ENCODE measurements around the gene ZNF391.

ZNF391 gene

GRCh38 chr6:27368202-27368601, 20.4 kb upstream of the ZNF391 start:
- TF ChIP-seq POLR2AphosphoS5 (IDR thresholded peaks at IDR 0.05; ENCODE audit: low read depth) (no peak), SPI1 (IDR thresholded peaks at IDR 0.05; ENCODE audit: borderline replicate concordance, low read depth) (no peak), REST (IDR thresholded peaks at IDR 0.05; ENCODE audit: insufficient replicate concordance, low read depth) (no peak), GABPA (IDR thresholded peaks at IDR 0.05; ENCODE audit: low read depth) (no peak)
- TF ChIP-seq, protein P1, sequence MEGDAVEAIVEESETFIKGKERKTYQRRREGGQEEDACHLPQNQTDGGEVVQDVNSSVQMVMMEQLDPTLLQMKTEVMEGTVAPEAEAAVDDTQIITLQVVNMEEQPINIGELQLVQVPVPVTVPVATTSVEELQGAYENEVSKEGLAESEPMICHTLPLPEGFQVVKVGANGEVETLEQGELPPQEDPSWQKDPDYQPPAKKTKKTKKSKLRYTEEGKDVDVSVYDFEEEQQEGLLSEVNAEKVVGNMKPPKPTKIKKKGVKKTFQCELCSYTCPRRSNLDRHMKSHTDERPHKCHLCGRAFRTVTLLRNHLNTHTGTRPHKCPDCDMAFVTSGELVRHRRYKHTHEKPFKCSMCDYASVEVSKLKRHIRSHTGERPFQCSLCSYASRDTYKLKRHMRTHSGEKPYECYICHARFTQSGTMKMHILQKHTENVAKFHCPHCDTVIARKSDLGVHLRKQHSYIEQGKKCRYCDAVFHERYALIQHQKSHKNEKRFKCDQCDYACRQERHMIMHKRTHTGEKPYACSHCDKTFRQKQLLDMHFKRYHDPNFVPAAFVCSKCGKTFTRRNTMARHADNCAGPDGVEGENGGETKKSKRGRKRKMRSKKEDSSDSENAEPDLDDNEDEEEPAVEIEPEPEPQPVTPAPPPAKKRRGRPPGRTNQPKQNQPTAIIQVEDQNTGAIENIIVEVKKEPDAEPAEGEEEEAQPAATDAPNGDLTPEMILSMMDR (IDR thresholded peaks at IDR 0.05; ENCODE audit: insufficient read depth, low read length) = no peak
- Histone ChIP-seq H3K27me3 (ENCODE audit: insufficient read depth, poor library complexity, severe bottlenecking) (no peaks in the 10 kb centered on the region), H3K27ac (replicated peaks) (no peak overlapping the region), H3K4me3 (replicated peaks; ENCODE audit: insufficient read depth, low read length) (no peak overlapping the region)
- no peak for DNase-seq (ENCODE audit: low read depth in 1 of 2, low spot score in 1 of 2)

DNA sequence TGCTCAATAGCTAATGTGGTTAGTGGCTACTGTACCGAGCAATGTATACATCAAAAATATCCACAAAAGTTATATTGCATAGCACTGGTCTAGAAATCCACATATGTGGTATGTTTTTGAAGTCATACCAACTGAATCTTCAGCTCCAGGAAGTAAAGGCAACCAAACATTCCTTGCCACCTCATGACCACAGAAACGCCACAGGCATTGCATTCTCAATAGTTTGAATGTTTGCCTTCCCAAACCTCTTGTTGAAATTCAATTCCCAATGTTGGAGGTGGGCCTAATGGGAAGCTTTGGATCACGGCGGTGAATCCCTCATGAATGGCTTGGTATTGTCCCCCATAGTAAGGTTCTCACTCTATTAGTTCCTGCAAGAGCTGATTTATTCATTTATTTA, 18.2 kb upstream of the ZNF391 start:
- no peak for DNase-seq (ENCODE audit: low read depth in 1 of 2, low spot score in 1 of 2)
- TF ChIP-seq POLR2AphosphoS5 (IDR thresholded peaks at IDR 0.05; ENCODE audit: low read depth) (no peak), REST (IDR thresholded peaks at IDR 0.05; ENCODE audit: insufficient replicate concordance, low read depth) (no peak), GABPA (IDR thresholded peaks at IDR 0.05; ENCODE audit: low read depth) (no peak), SPI1 (IDR thresholded peaks at IDR 0.05; ENCODE audit: borderline replicate concordance, low read depth) (no peak)
- TF ChIP-seq, protein P1 (IDR thresholded peaks at IDR 0.05; ENCODE audit: insufficient read depth, low read length) = no peak
- Histone ChIP-seq H3K4me3 (replicated peaks; ENCODE audit: insufficient read depth, low read length) (no peak overlapping the region), H3K27ac (replicated peaks) (no peak overlapping the region), H3K27me3 (ENCODE audit: insufficient read depth, poor library complexity, severe bottlenecking) (no peaks in the 10 kb centered on the region)

DNA sequence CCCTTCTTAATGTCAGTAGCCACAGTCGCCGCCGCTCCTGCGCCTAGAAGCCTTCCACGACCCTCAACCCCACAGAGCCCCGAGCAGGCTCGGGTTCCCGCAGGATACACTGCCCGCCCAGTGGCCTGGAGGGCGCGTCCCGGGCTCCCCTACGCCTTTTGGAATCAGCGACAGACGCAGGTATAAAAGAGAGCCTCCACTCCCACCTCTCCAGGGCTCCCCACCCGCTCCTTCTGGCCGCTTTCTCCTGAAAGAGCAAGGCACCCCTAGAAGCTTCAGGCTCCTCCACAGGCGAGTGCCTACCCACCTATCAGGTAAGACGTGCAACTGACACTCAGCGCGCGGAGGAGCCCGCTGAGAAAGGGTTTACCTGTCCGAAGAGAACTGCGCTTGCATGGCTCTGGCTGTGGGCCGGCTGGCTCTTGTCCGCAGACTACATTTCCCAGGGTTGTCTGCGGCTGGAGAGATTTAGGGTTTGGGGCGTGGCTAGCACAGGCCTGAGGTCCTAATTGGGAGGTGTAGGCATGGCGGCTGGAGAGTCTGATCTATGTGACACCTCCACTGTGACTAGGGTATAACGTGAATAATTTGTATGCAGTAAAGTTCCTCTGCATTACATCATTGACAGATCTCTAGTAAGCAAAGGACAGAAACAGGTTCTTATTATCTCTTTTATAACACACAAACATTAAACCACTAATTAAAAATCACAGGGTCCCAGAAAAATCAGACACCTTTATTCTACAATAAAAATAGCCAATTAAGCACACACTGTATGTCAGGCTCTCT, 13.5 kb upstream of the ZNF391 start:
- TF ChIP-seq, protein P1 (IDR thresholded peaks at IDR 0.05; ENCODE audit: insufficient read depth, low read length) = no peak
- TF ChIP-seq SPI1 (IDR thresholded peaks at IDR 0.05; ENCODE audit: borderline replicate concordance, low read depth) = no peak
- TF ChIP-seq GABPA (IDR thresholded peaks at IDR 0.05; ENCODE audit: low read depth) = no peak
- TF ChIP-seq REST (IDR thresholded peaks at IDR 0.05; ENCODE audit: insufficient replicate concordance, low read depth) = no peak
- TF ChIP-seq POLR2AphosphoS5 (IDR thresholded peaks at IDR 0.05; ENCODE audit: low read depth) = no peak
- Histone ChIP-seq H3K27ac (replicated peaks) (no peak overlapping the region), H3K4me3 (replicated peaks; ENCODE audit: insufficient read depth, low read length) (no peak overlapping the region), H3K27me3 (ENCODE audit: insufficient read depth, poor library complexity, severe bottlenecking) (no peaks in the 10 kb centered on the region)
- DNase-seq (ENCODE audit: low read depth in 1 of 2, low spot score in 1 of 2) = peak in 1 of 2 experiments; percentile 26
